ENCODE results near the gene TBC1D23. TPM values are rescaled to one million over a fixed set of nuclear protein-coding genes. Genes with fewer than 3 reads are reported as not detected.
"Not testable (repeated sequence)": the region's sequence is repeated elsewhere in the genome, so short reads cannot be mapped to it uniquely, and the experiment has no call there.

TBC1D23 gene
- total and polyA plus RNA-seq, 4 donors, result 8.7 to 30.3 (median 17.8) TPM

DNA sequence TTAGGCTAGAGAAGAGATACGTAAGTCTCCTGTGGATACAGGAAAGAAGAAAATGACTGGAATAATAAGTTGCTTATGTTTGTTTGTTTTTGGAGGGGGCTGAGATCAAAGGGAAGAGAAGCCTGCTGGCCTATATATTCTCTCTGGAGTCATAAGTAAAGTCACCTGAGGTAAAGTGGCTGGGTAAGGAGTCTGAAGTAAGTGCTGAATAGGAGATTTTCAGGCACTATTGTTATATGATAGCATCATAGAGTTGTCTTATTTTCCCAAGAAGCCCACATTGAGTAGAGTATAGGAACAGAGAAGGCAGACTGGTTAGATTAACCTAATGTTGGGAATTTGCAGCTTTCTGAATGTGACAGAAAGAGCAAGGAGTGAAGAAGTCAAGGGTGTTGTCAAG lies 10.7 kb downstream of the TBC1D23 start:
- TF ChIP-seq, protein P1, sequence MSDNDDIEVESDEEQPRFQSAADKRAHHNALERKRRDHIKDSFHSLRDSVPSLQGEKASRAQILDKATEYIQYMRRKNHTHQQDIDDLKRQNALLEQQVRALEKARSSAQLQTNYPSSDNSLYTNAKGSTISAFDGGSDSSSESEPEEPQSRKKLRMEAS (IDR thresholded peaks at IDR 0.05), result no peak
- TF ChIP-seq SP1 (IDR thresholded peaks at IDR 0.05) (no peak), FOXA2 (IDR thresholded peaks at IDR 0.05) (no peak), YY1 (IDR thresholded peaks at IDR 0.05) (no peak), FOXA1 (IDR thresholded peaks at IDR 0.05) (no peak), RXRA (IDR thresholded peaks at IDR 0.05) (no peak)
- TF ChIP-seq, protein P2, sequence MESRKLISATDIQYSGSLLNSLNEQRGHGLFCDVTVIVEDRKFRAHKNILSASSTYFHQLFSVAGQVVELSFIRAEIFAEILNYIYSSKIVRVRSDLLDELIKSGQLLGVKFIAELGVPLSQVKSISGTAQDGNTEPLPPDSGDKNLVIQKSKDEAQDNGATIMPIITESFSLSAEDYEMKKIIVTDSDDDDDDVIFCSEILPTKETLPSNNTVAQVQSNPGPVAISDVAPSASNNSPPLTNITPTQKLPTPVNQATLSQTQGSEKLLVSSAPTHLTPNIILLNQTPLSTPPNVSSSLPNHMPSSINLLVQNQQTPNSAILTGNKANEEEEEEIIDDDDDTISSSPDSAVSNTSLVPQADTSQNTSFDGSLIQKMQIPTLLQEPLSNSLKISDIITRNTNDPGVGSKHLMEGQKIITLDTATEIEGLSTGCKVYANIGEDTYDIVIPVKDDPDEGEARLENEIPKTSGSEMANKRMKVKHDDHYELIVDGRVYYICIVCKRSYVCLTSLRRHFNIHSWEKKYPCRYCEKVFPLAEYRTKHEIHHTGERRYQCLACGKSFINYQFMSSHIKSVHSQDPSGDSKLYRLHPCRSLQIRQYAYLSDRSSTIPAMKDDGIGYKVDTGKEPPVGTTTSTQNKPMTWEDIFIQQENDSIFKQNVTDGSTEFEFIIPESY (IDR thresholded peaks at IDR 0.05), result no peak
- TF ChIP-seq, protein P3, sequence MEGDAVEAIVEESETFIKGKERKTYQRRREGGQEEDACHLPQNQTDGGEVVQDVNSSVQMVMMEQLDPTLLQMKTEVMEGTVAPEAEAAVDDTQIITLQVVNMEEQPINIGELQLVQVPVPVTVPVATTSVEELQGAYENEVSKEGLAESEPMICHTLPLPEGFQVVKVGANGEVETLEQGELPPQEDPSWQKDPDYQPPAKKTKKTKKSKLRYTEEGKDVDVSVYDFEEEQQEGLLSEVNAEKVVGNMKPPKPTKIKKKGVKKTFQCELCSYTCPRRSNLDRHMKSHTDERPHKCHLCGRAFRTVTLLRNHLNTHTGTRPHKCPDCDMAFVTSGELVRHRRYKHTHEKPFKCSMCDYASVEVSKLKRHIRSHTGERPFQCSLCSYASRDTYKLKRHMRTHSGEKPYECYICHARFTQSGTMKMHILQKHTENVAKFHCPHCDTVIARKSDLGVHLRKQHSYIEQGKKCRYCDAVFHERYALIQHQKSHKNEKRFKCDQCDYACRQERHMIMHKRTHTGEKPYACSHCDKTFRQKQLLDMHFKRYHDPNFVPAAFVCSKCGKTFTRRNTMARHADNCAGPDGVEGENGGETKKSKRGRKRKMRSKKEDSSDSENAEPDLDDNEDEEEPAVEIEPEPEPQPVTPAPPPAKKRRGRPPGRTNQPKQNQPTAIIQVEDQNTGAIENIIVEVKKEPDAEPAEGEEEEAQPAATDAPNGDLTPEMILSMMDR (IDR thresholded peaks at IDR 0.05; ENCODE audit: low read depth, low read length, missing input control), result no peak
- TF ChIP-seq, protein P4, sequence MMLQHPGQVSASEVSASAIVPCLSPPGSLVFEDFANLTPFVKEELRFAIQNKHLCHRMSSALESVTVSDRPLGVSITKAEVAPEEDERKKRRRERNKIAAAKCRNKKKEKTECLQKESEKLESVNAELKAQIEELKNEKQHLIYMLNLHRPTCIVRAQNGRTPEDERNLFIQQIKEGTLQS (IDR thresholded peaks at IDR 0.05), result no peak

DNA sequence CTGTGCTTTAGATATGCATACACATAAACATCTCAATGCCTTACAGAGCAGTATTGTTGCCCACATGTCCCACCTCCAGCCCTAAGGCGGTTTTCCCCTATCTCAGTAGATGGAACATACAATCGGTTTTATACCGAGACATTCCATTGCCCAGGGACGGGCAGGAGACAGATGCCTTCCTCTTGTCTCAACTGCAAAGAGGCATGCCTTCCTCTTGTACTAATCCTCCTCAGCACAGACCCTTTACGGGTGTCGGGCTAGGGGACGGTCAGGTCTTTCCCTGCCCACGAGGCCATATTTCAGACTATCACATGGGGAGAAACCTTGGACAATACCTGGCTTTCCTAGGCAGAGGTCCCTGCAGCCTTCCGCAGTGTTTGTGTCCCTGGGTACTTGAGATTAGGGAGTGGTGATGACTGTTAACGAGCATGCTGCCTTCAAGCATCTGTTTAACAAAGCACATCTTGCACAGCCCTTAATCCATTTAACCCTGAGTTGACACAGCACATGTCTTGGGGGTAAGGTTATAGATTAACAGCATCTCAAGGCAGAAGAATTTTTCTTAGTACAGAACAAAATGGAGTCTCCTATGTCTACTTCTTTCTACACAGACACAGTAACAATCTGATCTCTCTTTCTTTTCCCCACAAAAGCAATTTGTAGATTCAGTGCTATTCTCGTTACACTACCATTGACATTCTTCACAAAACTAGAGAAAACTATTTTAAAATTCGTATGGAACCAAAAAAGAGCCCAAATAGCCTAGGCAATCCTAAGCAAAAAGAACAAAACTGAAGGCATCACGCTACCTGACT lies 12.2 kb downstream of the TBC1D23 start:
- 91% methylated on average over 13 of the region's 13 CpGs for WGBS
- H3K9me3 ChIP-seq (ENCODE audit: control insufficient read depth in 4 of 4, low read length in 3 of 4); DNase-seq (ENCODE audit: low spot score); H3K4me3 ChIP-seq (ENCODE audit: low read depth in 1 of 3, low read length in 3 of 3); H3K27me3 ChIP-seq (ENCODE audit: control insufficient read depth in 4 of 4, insufficient read depth in 4 of 4, low read length in 3 of 4); H3K4me1 ChIP-seq (ENCODE audit: control insufficient read depth in 4 of 4, insufficient read depth in 4 of 4, low read length in 3 of 4); H3K36me3 ChIP-seq (ENCODE audit: control insufficient read depth in 4 of 4, insufficient read depth in 3 of 4, low read depth in 1 of 4, low read length in 3 of 4); H3K9ac ChIP-seq (ENCODE audit: low read depth in 1 of 2, low read length in 2 of 2); H3K27ac ChIP-seq (ENCODE audit: low read depth in 1 of 2, low read length in 2 of 2): not testable (repeated sequence)

More for the DNA sequence above, 10.7 kb downstream of the TBC1D23 start:
- DNase-seq (ENCODE audit: low spot score), result no peak
- Histone ChIP-seq H3K9ac (ENCODE audit: low read depth in 1 of 2, low read length in 2 of 2) (no peak overlapping the region), H3K4me1 (ENCODE audit: control insufficient read depth in 4 of 4, insufficient read depth in 4 of 4, low read length in 3 of 4) (peaks cover 0 to 2% (median under 1%) of the 10 kb centered on the region in 4 donors), H3K9me3 (ENCODE audit: control insufficient read depth in 4 of 4, low read length in 3 of 4) (no peaks in the 10 kb centered on the region), H3K36me3 (ENCODE audit: control insufficient read depth in 4 of 4, insufficient read depth in 3 of 4, low read depth in 1 of 4, low read length in 3 of 4) (no peaks in the 10 kb centered on the region), H3K4me3 (ENCODE audit: low read depth in 1 of 3, low read length in 3 of 3) (no peak overlapping the region), H3K27me3 (ENCODE audit: control insufficient read depth in 4 of 4, insufficient read depth in 4 of 4, low read length in 3 of 4) (no peaks in the 10 kb centered on the region), H3K27ac (ENCODE audit: low read depth in 1 of 2, low read length in 2 of 2) (no peak overlapping the region)
- 98% methylated on average over 1 of the region's 1 CpG for WGBS

DNA sequence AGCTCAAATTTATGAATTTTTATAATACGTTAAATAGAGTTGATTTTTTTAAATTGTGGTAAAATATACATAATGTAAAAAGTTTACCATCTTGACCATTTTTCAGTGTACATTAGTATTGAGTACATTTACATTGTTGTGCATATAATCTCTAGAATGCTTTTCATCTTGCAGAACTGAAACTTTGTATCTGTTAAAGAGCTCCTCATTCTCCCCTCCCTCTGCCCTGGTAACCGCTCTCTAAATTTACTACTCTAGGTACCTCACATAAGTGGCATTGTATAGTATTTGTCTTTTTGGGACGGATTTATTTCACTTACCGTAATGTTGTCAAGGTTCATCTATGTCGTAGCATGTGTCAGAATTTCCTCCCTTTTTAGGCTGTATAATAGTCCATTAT lies 13.6 kb downstream of the TBC1D23 start:
- 96% methylated on average over 5 of the region's 5 CpGs for WGBS

More for the DNA sequence above, 13.6 kb downstream of the TBC1D23 start:
- Histone ChIP-seq H3K27ac (ENCODE audit: low read depth in 1 of 2, low read length in 2 of 2) (no peak overlapping the region), H3K27me3 (ENCODE audit: control insufficient read depth in 4 of 4, insufficient read depth in 4 of 4, low read length in 3 of 4) (no peaks in the 10 kb centered on the region), H3K4me1 (ENCODE audit: control insufficient read depth in 4 of 4, insufficient read depth in 4 of 4, low read length in 3 of 4) (peaks cover 0 to 2% (median 0%) of the 10 kb centered on the region in 4 donors), H3K9me3 (ENCODE audit: control insufficient read depth in 4 of 4, low read length in 3 of 4) (no peaks in the 10 kb centered on the region), H3K4me3 (ENCODE audit: low read depth in 1 of 3, low read length in 3 of 3) (no peak overlapping the region), H3K36me3 (ENCODE audit: control insufficient read depth in 4 of 4, insufficient read depth in 3 of 4, low read depth in 1 of 4, low read length in 3 of 4) (no peaks in the 10 kb centered on the region), H3K9ac (ENCODE audit: low read depth in 1 of 2, low read length in 2 of 2) (no peak overlapping the region)
- TF ChIP-seq, protein P1 (IDR thresholded peaks at IDR 0.05), result no peak
- TF ChIP-seq RAD21 (IDR thresholded peaks at IDR 0.05) (no peak), HNF4G (IDR thresholded peaks at IDR 0.05) (no peak), FOXA2 (IDR thresholded peaks at IDR 0.05) (no peak), GABPA (IDR thresholded peaks at IDR 0.05 in 1 of 2, conservative IDR thresholded peaks at IDR 0.05 in 1 of 2) (no peak), FOXA1 (IDR thresholded peaks at IDR 0.05) (no peak), RXRA (IDR thresholded peaks at IDR 0.05) (no peak)
- TF ChIP-seq, protein P2 (IDR thresholded peaks at IDR 0.05), result no peak
- DNase-seq (ENCODE audit: low spot score), result no peak

All from liver (tissue), 9 donors.